Thyroid gland (tissue), 4 donors: ENCODE data around the gene AGBL1.

Experiments
- POLR2A ChIP-seq, 2 donors: fragments of 450-650 bp; IDR thresholded peaks; one replicate each; pipeline ENCODE4 v1.6.1; 2017; ENCODE audit warnings: antibody characterized with exemption in 2 of 2, mild to moderate bottlenecking in 2 of 2, moderate library complexity in 1 of 2
- TF ChIP-seq, protein P1 (sequence below), 6 experiments: fragments of 200-600 bp in 3 of 6; fragments of 450-650 bp in 3 of 6; sonication (generic) in 3 of 6; IDR thresholded peaks; one replicate each; pipeline ENCODE4 v1.5.1; 2016 to 2019; ENCODE audit warnings: antibody characterized with exemption in 6 of 6, mild to moderate bottlenecking in 2 of 6, inconsistent platforms in 1 of 6, moderate library complexity in 1 of 6

GRCh38 chr15:86488046-86488445 is 408.4 kb downstream of the AGBL1 start:
- TF ChIP-seq, protein P1, sequence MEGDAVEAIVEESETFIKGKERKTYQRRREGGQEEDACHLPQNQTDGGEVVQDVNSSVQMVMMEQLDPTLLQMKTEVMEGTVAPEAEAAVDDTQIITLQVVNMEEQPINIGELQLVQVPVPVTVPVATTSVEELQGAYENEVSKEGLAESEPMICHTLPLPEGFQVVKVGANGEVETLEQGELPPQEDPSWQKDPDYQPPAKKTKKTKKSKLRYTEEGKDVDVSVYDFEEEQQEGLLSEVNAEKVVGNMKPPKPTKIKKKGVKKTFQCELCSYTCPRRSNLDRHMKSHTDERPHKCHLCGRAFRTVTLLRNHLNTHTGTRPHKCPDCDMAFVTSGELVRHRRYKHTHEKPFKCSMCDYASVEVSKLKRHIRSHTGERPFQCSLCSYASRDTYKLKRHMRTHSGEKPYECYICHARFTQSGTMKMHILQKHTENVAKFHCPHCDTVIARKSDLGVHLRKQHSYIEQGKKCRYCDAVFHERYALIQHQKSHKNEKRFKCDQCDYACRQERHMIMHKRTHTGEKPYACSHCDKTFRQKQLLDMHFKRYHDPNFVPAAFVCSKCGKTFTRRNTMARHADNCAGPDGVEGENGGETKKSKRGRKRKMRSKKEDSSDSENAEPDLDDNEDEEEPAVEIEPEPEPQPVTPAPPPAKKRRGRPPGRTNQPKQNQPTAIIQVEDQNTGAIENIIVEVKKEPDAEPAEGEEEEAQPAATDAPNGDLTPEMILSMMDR (IDR thresholded peaks at IDR 0.05), result no peak
- no peak for TF ChIP-seq POLR2A (IDR thresholded peaks at IDR 0.05)
